ENCODE results near the gene OR10AG1. TPM values are rescaled to one million over a fixed set of nuclear protein-coding genes. Genes with fewer than 3 reads are reported as not detected.

Gene OR10AG1
- total and polyA plus RNA-seq, 10 of the 15 experiments (the other 5 are each of a cell fraction or from before 2014, with no cell fraction given): not detected

GRCh38 chr11:56010716-56011115, 41.0 kb upstream of the OR10AG1 start (continued):
- no peak for TF ChIP-seq SMARCA5 (IDR thresholded peaks at IDR 0.05)
- TF ChIP-seq ZBTB4 (CRISPR knock-in tag; IDR thresholded peaks at IDR 0.05): no peak
- no peak for TF ChIP-seq ZBTB40 (IDR thresholded peaks at IDR 0.05; ENCODE audit: borderline replicate concordance)
- no peak for TF ChIP-seq CEBPB (IDR thresholded peaks at IDR 0.05; ENCODE audit: borderline replicate concordance in 1 of 2, low read depth in 2 of 2, low read length in 2 of 2)

GRCh38 chr11:55994525-55994924, 24.8 kb upstream of the OR10AG1 start, which contains the start of gene OR5F1:
OR5F1 (minus strand) TSS chr11:55994625; CDS start chr11:55994625, 0 bp downstream.
- no peak within 1 kb of the TSS for H2AFZ ChIP-seq (ENCODE audit: control insufficient read depth, low read depth, low read length)
- WGBS (ENCODE audit: insufficient coverage, insufficient replicate concordance, low lambda C conversion rate, missing lambda C conversion rate): 0% methylated on average over 2 of the region's 2 CpGs
- in situ Hi-C loops (cut with MboI) (no loop called here), intact Hi-C loops (cut with micrococcal nuclease; ENCODE audit: unreplicated experiment) (no loop called here)
- no peak within 1 kb of the TSS for H3K4me3 ChIP-seq
- H3K27ac ChIP-seq (ENCODE audit: control insufficient read depth, insufficient read depth): no peak within 1 kb of the TSS
- H3K79me2 ChIP-seq (ENCODE audit: control insufficient read depth, insufficient read depth, low read length): no peaks in the 10 kb centered on the region
- no peak within 1 kb of the TSS for H3K4me2 ChIP-seq (ENCODE audit: control insufficient read depth, insufficient read depth)
- ChIA-PET CTCF (no interaction called here), RAD21 (ENCODE audit: unreplicated experiment) (no interaction called here), SMC1A (ENCODE audit: uncharacterized antibody, unreplicated experiment) (no interaction called here), POLR2A (no interaction called here)
- no peak within 1 kb of the TSS for H3K9ac ChIP-seq (ENCODE audit: control insufficient read depth, insufficient read depth, low read length)
- no peaks in the 10 kb centered on the region for H3K9me3 ChIP-seq (replicated peaks; ENCODE audit: control insufficient read depth, insufficient read depth, low read length)
- ATAC-seq: no peak
- H3K4me1 ChIP-seq (ENCODE audit: control insufficient read depth, insufficient read depth, low read length): no peaks in the 10 kb centered on the region
- no peak for DNase-seq (ENCODE audit: low read depth, low spot score)
- no peaks in the 10 kb centered on the region for H3K27me3 ChIP-seq (replicated peaks in 1 of 2; ENCODE audit: control insufficient read depth in 2 of 2, insufficient read depth in 2 of 2, low read length in 1 of 2)
- no peaks in the 10 kb centered on the region for H3K36me3 ChIP-seq (ENCODE audit: control insufficient read depth in 2 of 2, insufficient read depth in 2 of 2, low read length in 1 of 2)
- no peak for FAIRE-seq
- no TSS peak for BruUV-seq (replicated peaks)
- H4K20me1 ChIP-seq (ENCODE audit: control insufficient read depth, insufficient read depth): no peaks in the 10 kb centered on the region
- TF ChIP-seq YBX1 (IDR thresholded peaks at IDR 0.05) (no peak), BCL3 (IDR thresholded peaks at IDR 0.05; ENCODE audit: borderline replicate concordance, insufficient read depth, low read depth, low read length, poor library complexity, severe bottlenecking) (no peak), MYC (IDR thresholded peaks at IDR 0.05; ENCODE audit: insufficient read depth, insufficient read length, insufficient replicate concordance, low read length, severe bottlenecking) (no peak), SIN3A (IDR thresholded peaks at IDR 0.05; ENCODE audit: low read depth, low read length) (no peak), TCF7 (IDR thresholded peaks at IDR 0.05; ENCODE audit: borderline replicate concordance) (no peak), PKNOX1 (IDR thresholded peaks at IDR 0.05) (no peak), SMC3 (IDR thresholded peaks at IDR 0.05; ENCODE audit: borderline replicate concordance, low read length) (no peak), ATF3 (IDR thresholded peaks at IDR 0.05; ENCODE audit: borderline replicate concordance, extremely low read depth, low read depth, low read length) (no peak), ZNF207 (IDR thresholded peaks at IDR 0.05; ENCODE audit: borderline replicate concordance) (no peak)

Data from GM12878 (cell line).